ENCODE data around the gene TNKS2.

GRCh38 chr10:91879515-91880170, 81.4 kb downstream of the TNKS2 start:
- TF ChIP-seq CTCF (conservative IDR thresholded peaks at IDR 0.05; ENCODE audit: low read length) (no peak), EZH2phosphoT487 (IDR thresholded peaks at IDR 0.05; ENCODE audit: borderline replicate concordance) (no peak)

All from Loucy (cell line).